ENCODE results near the gene PLIN3.
A peak's percentile ranks its signal among the peaks of the same experiment; 100 is the strongest.

GRCh38 chr19:4831304-4831978 is 36.0 kb downstream of the PLIN3 start, which contains the start of gene TICAM1:
- TF ChIP-seq CTCF (IDR thresholded peaks at IDR 0.05) (no peak), POLR2AphosphoS5 (IDR thresholded peaks at IDR 0.05; ENCODE audit: low read depth, low read length) (peak; percentile 36), REST (IDR thresholded peaks at IDR 0.05; ENCODE audit: insufficient read depth in 1 of 2, low read depth in 2 of 2, low read length in 1 of 2) (no peak)

Measured in Panc1 (cell line).